ENCODE measurements around the gene ELMO1.

GRCh38 chr7:36895192-36895591 is 553.5 kb downstream of the ELMO1 start:
- TF ChIP-seq CTCF (IDR thresholded peaks at IDR 0.05) = no peak
- no peak for TF ChIP-seq POLR2A (IDR thresholded peaks at IDR 0.05)

Measured in ovary (tissue), 3 donors.